Right hindlimb (tissue), 1 donor: ENCODE data around the gene NEUROD2.

Experiments used
- DNase-seq: peaks from one replicate; pipeline ENCODE4 v3.0.0-alpha.2; 2018

NEUROD2 gene

DNA sequence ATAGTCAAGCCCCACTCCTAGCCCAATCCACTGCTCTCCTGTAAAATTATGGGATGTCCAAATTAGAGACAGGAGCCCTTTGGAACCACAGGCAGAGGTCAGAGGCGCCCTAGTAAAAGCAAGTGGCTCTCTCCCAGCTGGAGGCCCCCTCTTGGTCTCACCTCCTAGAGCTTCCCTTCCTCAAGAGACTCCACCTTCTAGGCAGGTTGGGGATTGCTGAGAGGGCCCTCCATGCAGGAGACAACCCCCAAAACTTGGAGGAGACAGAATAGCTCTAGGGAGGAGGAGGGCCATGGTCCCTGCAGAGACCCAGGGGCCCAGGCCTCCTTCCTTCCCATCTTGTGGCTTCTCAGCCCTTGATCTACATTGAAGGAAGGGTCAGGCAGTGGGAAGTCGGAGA, 29.4 kb downstream of the NEUROD2 start:
- no peak for DNase-seq

DNA sequence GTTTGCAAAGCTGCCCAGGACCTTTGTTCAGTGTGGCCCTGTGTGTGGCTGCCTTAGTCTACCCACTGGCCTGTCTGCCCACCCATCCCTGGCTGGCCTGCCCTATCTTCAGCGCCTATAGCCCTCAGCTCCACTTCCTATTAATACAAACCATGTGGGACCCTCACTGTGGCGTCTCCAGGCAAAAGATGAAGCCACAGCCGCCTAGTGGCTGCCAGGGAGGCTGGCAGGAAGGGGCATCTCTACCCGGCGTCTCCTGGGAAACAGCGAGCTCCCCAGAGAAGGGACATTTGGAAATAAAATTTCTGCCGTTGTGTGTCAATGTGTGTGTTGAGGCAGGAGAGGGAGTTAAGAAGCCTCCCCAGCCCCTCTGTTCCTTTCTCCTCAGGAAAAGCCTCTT, 31.5 kb downstream of the NEUROD2 start:
- DNase-seq = no peak

DNA sequence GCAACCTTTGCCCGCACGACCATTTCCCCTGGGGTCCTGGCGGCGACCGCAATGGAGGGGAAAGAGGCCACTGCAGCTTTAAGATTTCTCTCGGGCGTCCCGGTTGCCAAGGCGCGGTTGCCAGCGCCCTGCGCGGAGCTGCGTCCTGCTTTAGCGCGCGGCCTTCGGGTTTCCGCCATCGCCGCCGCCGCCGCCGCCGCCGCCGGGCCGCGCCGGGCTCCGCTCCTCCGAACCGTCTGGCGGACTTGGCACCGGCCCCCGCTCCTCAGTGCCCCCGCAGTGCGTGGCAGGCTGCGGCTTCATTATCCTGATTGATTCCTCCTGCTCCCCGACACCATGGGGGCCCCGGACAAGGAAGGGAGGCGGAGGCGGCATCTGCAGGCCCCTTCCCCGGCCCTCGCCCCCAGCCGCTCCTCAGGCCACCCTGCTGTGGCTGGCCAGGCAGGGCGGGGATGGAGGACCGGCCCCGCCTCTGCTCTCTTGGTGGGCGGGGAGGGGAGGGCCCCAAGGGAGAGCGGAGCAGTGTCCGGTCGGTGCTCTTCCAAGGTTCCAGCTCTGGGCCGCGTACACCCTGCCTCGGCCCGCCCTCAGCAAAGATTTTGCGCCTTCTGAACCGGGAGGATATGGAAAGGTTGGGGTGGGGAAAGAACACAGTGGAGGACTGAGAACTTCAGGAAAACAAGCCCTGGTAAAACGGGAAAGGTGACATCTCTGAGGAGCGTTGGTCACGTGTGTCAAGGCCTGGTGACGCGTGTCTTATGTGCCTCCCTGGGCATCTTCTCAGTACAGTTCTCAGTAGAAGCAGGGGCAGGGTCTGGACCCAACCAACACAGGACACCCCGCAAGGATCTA, 34.0 kb downstream of the NEUROD2 start:
- peak; percentile 81 for DNase-seq

DNA sequence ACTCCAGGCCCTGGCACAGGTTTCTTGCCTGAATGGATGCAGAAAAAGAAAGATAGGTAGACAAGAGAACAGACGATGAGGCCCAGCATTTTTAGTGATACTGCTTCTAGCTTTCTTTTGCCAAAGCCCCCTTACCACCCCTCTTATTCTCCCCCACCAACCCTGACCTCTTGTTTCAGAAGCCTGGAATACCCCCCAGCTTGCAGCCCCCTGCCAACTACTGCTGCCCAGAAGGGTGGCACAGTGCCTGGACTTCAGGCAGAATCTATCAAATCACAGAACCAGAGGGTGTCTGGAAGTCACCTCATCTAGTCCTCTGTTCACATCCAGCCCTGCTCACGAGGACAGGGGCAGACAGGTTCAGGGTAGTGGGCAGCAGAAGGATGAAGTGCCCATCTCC, 35.6 kb downstream of the NEUROD2 start:
- DNase-seq = no peak

- no peak for DNase-seq
These were observed 38.6 kb downstream of the NEUROD2 start for GRCh38 chr17:39569126-39569525.

- no peak for DNase-seq
These were observed 39.0 kb downstream of the NEUROD2 start for GRCh38 chr17:39568702-39569101.

DNA sequence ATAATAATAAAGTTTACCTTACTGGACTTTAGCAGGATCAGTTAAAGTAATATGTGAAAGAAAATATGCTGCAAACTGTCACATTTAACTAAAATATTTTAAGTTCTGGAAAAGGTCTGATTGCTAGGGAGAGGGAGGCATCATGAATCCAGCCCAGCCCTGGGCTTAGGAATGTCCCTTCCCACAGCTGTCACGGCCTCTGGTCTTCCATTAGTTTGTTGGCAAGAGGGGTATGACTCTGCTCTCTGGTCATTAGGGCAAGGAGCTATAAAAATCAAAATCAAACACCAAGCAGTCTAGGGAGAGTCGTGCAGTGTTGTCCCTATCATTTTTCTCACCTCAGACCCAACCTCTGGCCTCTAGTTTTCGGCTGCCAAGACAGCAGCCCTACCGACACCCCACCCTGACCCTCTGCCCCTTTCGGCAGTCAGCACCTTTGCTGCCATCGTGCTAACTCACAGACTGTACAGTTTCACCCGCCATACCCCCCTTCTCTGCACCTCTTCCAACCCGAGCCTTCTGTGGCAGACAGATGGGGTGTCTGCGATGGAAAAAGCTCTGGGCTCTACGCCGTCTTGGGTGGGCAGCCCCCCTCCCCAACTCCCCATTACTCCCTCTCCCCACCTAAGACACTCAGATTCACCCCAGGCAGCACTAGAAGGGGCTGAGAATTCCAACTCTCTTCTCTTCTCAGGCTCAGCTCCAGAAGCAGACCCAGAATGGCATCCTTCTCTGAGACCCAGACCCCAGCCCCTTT, 41.4 kb downstream of the NEUROD2 start:
- no peak for DNase-seq

DNA sequence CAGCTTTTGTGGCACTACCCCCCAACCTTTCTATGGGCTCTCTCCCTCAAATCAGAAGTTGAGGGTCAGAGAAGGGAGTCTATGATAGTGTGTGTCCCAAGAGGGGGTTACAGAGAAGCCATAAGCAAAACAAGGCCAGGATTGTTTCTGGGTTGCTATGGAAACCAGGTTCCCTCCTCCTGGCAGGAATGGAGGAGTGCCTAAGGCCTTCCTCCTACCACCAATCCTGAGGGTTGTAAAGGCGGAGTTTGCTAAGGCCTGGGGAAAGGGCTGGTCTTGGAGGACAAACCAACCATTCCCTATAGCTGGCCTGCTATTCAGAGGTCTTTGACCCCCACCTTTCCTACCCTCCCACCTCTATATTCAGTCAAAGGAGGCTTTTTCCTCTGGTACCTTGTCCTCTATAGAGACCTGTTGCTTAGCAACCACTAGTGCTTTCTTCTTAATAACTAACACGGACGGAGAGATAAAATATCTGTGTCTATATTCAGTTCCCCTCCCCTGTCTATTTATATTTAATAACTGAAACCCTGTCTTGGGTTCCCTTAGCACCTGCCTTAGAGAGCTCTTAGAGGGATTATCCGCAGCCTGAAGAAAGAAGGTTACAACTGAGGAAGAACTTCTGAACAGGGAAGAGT, 43.4 kb downstream of the NEUROD2 start:
- no peak for DNase-seq

DNA sequence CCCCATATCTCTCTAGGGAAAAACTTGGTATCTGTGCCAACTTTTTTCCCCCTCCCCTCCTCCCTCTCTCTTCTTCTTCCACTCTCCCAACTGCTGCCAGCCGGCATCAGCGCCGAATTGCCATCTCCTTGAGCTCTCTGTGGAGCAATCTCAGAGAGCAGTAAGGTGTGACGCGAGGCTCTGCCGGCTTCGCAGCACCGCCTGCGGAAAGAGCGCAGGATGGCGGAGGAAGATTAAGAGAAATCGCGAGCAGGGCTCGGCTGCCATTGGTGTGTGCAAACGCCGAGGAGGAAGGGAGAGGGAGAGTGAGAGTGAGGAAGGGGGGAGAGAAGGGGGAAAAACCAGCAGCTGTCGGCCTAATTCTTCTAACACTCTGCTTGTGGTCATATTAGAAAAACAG, 44.2 kb downstream of the NEUROD2 start:
- DNase-seq = peak; percentile 40

DNA sequence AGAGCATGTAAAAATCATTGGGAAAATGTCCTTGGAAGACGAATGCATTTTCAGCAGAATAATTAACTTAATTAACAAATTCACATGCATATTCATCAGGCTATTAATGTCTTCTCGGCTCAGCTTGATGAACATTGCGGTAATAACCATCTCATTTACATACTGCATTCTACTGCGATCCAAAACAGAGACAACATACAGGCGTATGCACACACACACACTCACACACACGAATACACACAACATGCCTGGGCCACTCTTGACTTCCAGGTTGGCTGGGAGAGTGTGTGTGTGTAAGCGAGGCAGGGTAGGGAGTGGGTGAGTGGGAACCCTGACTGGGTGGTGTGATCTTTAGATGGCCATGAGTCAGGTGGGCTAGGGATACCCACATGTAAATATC, 44.7 kb downstream of the NEUROD2 start:
- no peak for DNase-seq

GRCh38 chr17:39562395-39562794, 45.3 kb downstream of the NEUROD2 start:
- DNase-seq = no peak

GRCh38 chr17:39556423-39556822, 51.3 kb downstream of the NEUROD2 start:
- no peak for DNase-seq

DNA sequence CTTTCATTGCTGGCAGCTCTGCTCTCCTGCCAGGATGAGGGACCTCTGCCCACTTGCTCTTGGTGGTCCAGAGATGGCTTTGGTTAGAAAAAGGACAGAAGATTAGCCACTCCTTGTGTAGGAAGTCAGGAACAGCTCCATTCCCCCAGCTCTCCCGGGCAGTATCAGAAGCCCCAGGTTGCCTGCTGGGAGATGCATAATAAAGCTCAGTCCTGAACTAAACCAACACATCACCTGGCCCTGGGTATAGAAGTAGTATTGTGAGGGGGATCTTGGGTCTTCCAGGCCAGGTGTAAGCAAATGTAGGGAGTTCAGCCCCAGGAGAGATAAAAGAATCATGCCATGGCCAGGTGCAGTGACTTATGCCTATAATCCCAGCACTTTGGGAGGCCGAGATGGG, 52.4 kb downstream of the NEUROD2 start:
- DNase-seq = no peak
